WTC11 (cell line): ENCODE data around the gene NCKAP5L. TPM values are rescaled to one million over a fixed set of nuclear protein-coding genes. Genes with fewer than 3 reads are reported as not detected.

ENCODE experiments used
- ATAC-seq: fragments of 200-7000 bp; cut with Tn5 transposase; 2 replicates; pipeline ENCODE4 v1.10.0; 2021; ENCODE audit warnings: mild to moderate bottlenecking, moderate library complexity
- CTCF ChIA-PET: fragments of 300-600 bp; sonication (Branson Sonifier 250); formaldehyde crosslinking; loops from one replicate; lab custom pipeline; 2021; ENCODE audit warnings: antibody characterized with exemption; lab: Charles Lee
- POLR2A ChIA-PET: fragments of 350-600 bp; sonication (Branson Sonifier 250); formaldehyde crosslinking; loops from one replicate; lab custom pipeline; 2021; ENCODE audit warnings: antibody characterized with exemption; lab: Charles Lee
- DNase-seq: peaks from one replicate; pipeline ENCODE4 v3.0.0; 2021; ENCODE audit warnings: low spot score
- H3K27ac Mint-ChIP-seq: 2 replicates; pipeline ENCODE4 v1.8.0; 2021; ENCODE audit warnings: mixed read lengths
- H3K27me3 Mint-ChIP-seq: 2 replicates; pipeline ENCODE4 v1.8.0; 2021; ENCODE audit warnings: low read depth, mild to moderate bottlenecking, moderate library complexity, mixed read lengths
- H3K36me3 Mint-ChIP-seq: 2 replicates; pipeline ENCODE4 v1.8.0; 2021; ENCODE audit warnings: mixed read lengths
- H3K4me1 Mint-ChIP-seq: 2 replicates; pipeline ENCODE4 v1.8.0; 2022; ENCODE audit warnings: mixed read lengths
- H3K4me3 Mint-ChIP-seq: 2 replicates; pipeline ENCODE4 v1.8.0; 2021; ENCODE audit warnings: mild to moderate bottlenecking, moderate library complexity, mixed read lengths
- H3K9me3 Mint-ChIP-seq: 2 replicates; pipeline ENCODE4 v1.8.0; 2021; ENCODE audit warnings: mixed read lengths
- CTCF ChIP-seq: fragments of 200-600 bp; IDR thresholded peaks from 2 replicates; pipeline ENCODE4 v1.8.0; 2022; ENCODE audit warnings: antibody characterized with exemption
- EMX1 ChIP-seq: fragments of 250-450 bp; sonication (Bioruptor Pico); IDR thresholded peaks from 2 replicates; pipeline ENCODE4 v1.8.0; 2021; ENCODE audit warnings: mild to moderate bottlenecking
- FOXJ3 ChIP-seq: sonication (generic); formaldehyde crosslinking; IDR thresholded peaks from 2 replicates; pipeline ENCODE4 v1.9.0; 2021; ENCODE audit warnings: missing genetic modification reagents, mild to moderate bottlenecking, borderline replicate concordance
- GABPB1 ChIP-seq: sonication (generic); formaldehyde crosslinking; IDR thresholded peaks from 2 replicates; pipeline ENCODE4 v1.8.1; 2023; ENCODE audit warnings: mild to moderate bottlenecking, missing genetic modification reagents
- IRF1 ChIP-seq: sonication (generic); formaldehyde crosslinking; IDR thresholded peaks from 2 replicates; pipeline ENCODE4 v1.8.0; 2023; ENCODE audit warnings: missing genetic modification reagents
- KAT7 ChIP-seq: sonication (generic); formaldehyde crosslinking; IDR thresholded peaks from 2 replicates; pipeline ENCODE4 v1.8.1; 2023; ENCODE audit warnings: missing genetic modification reagents, mild to moderate bottlenecking, borderline replicate concordance
- MLX ChIP-seq: sonication (generic); formaldehyde crosslinking; IDR thresholded peaks from 2 replicates; pipeline ENCODE4 v1.8.1; 2023; ENCODE audit warnings: mild to moderate bottlenecking, missing genetic modification reagents, moderate library complexity
- MXD4 ChIP-seq: fragments of 250-450 bp; sonication (Bioruptor Pico); IDR thresholded peaks from 2 replicates; pipeline ENCODE4 v1.8.0; 2021; ENCODE audit warnings: mild to moderate bottlenecking, moderate library complexity, borderline replicate concordance
- MYBL2 ChIP-seq: sonication (generic); formaldehyde crosslinking; IDR thresholded peaks from 2 replicates; pipeline ENCODE4 v1.8.1; 2023; ENCODE audit warnings: mild to moderate bottlenecking, moderate library complexity, missing genetic modification reagents
- TCF7 ChIP-seq: sonication (generic); formaldehyde crosslinking; IDR thresholded peaks from 2 replicates; pipeline ENCODE4 v1.8.0; 2022; ENCODE audit warnings: mild to moderate bottlenecking, low read depth, missing genetic modification reagents, moderate library complexity
- ZBTB43 ChIP-seq: sonication (generic); formaldehyde crosslinking; IDR thresholded peaks from 2 replicates; pipeline ENCODE4 v1.8.1; 2023; ENCODE audit warnings: mild to moderate bottlenecking, missing genetic modification reagents
- total RNA-seq: library from RNA; stranded (reverse); gene quantifications from 3 replicates; pipeline ENCODE4 v1.2.3, GENCODE V29; 2021
- TF ChIP-seq, protein P1 (sequence below): fragments of 250-450 bp; sonication (Bioruptor Pico); IDR thresholded peaks from 2 replicates; pipeline ENCODE4 v2.1.2; 2022; ENCODE audit warnings: mild to moderate bottlenecking, moderate library complexity
- TF ChIP-seq, protein P2 (sequence below): sonication (generic); formaldehyde crosslinking; IDR thresholded peaks from 2 replicates; pipeline ENCODE4 v1.8.1; 2023; ENCODE audit warnings: mild to moderate bottlenecking, missing genetic modification reagents, borderline replicate concordance

Gene NCKAP5L
- total RNA-seq, 1 experiment from 2014 or later = 27.8 TPM

DNA sequence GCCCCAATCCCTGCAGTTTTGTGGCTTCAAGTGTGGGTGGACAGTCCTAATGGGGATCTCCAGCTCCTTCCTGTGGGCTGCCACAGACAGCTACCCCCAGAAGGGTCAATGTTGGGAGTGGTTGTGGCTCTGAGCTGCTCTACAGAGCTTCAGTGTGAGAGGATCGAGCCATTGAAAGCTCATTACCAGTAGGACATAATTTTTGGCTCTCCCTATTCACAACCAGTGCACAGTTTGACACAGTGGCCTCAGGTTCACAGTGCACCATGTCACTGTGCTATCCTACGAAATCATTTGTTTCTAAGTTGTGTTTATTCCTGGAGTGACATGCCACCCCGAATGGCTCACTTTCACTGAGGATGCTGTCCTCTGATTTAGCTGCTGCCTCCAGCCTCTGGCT, 64.1 kb downstream of the NCKAP5L start (continued):
- TF ChIP-seq KAT7 (CRISPR knock-in tag) (no peak), IRF1 (CRISPR knock-in tag) (no peak), MLX (no peak), MYBL2 (CRISPR knock-in tag) (no peak), FOXJ3 (CRISPR knock-in tag) (no peak), ZBTB43 (no peak), EMX1 (CRISPR knock-in tag) (no peak), MXD4 (CRISPR knock-in tag) (no peak), GABPB1 (no peak)
- TF ChIP-seq, protein P1, sequence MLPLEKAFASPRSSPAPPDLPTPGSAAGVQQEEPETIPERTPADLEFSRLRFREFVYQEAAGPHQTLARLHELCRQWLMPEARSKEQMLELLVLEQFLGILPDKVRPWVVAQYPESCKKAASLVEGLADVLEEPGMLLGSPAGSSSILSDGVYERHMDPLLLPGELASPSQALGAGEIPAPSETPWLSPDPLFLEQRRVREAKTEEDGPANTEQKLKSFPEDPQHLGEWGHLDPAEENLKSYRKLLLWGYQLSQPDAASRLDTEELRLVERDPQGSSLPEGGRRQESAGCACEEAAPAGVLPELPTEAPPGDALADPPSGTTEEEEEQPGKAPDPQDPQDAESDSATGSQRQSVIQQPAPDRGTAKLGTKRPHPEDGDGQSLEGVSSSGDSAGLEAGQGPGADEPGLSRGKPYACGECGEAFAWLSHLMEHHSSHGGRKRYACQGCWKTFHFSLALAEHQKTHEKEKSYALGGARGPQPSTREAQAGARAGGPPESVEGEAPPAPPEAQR (CRISPR knock-in tag) = no peak
- TF ChIP-seq, protein P2, sequence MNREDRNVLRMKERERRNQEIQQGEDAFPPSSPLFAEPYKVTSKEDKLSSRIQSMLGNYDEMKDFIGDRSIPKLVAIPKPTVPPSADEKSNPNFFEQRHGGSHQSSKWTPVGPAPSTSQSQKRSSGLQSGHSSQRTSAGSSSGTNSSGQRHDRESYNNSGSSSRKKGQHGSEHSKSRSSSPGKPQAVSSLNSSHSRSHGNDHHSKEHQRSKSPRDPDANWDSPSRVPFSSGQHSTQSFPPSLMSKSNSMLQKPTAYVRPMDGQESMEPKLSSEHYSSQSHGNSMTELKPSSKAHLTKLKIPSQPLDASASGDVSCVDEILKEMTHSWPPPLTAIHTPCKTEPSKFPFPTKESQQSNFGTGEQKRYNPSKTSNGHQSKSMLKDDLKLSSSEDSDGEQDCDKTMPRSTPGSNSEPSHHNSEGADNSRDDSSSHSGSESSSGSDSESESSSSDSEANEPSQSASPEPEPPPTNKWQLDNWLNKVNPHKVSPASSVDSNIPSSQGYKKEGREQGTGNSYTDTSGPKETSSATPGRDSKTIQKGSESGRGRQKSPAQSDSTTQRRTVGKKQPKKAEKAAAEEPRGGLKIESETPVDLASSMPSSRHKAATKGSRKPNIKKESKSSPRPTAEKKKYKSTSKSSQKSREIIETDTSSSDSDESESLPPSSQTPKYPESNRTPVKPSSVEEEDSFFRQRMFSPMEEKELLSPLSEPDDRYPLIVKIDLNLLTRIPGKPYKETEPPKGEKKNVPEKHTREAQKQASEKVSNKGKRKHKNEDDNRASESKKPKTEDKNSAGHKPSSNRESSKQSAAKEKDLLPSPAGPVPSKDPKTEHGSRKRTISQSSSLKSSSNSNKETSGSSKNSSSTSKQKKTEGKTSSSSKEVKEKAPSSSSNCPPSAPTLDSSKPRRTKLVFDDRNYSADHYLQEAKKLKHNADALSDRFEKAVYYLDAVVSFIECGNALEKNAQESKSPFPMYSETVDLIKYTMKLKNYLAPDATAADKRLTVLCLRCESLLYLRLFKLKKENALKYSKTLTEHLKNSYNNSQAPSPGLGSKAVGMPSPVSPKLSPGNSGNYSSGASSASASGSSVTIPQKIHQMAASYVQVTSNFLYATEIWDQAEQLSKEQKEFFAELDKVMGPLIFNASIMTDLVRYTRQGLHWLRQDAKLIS (CRISPR knock-in tag) = no peak
- TF ChIP-seq, all 79 proteins: peak for 0

DNA sequence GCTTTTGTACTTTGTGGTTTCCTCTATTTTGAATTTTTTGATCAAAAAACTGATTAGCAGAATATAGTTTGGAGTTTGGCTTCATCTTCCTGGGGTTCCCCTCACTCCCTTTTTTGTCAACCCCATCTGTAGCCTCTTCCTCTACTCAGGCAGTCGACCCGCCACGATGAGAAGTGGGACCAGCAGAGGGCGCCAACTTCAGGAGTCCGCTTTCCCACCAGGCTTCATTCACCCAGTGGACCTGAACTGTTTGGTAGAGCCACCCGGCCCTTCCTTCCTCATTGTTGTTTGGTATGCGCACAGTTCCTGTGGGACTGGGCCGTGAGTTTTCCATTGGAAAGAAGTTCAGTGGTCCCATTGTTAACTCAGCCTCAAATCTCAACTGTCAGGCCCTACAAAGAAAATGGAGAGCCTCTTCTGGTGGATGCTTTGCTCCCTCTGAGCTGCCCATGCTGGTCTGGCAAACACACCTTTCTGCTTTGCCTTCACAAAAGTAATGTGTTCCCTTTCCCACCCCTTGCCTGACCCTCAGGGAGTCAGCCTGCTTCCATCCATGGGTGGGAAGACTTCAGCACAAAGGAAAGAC, 65.1 kb downstream of the NCKAP5L start:
- peak; percentile 88 for DNase-seq
- H3K27ac Mint-ChIP-seq = peak overlapping the region; percentile 39; the same call in 1 of the 2 replicates

More for the DNA sequence above, 65.1 kb downstream of the NCKAP5L start:
- Mint-ChIP-seq H3K36me3 (peaks cover 56% of the 10 kb centered on the region), H3K4me3 (no peak overlapping the region), H3K4me1 (peaks cover 7% of the 10 kb centered on the region), H3K27me3 (no peaks in the 10 kb centered on the region), H3K9me3 (no peaks in the 10 kb centered on the region)
- ChIA-PET CTCF (interaction anchor here (0.8 to 3.1 kb wide), 6 partner anchors 10 to 128 kb away, joined by 3 to 30 read pairs (median 4); partner anchors contain the start of gene TMBIM6), POLR2A (interaction anchor here (1.4 kb wide), 1 partner anchor 21 kb away, joined by 6 read pairs; the partner anchor contains the start of gene TMBIM6)
- ATAC-seq = peak; percentile 80
- TF ChIP-seq CTCF (peak; percentile 75), TCF7 (CRISPR knock-in tag) (no peak)
